GM03348 (cell line): ENCODE measurements around the gene COL4A6.
A peak's percentile ranks its signal among the peaks of the same experiment; 100 is the strongest.

Source experiments
- DNase-seq: peaks from one replicate; pipeline ENCODE4 v3.0.0; 2012; ENCODE audit warnings: low spot score

The COL4A6 gene

GRCh38 chrX:108216919-108217571, 221.2 kb downstream of the COL4A6 start:
- no peak for DNase-seq

- no peak for DNase-seq
Observed at GRCh38 chrX:108216405-108216804, 221.8 kb downstream of the COL4A6 start.

- no peak for DNase-seq
Observed at GRCh38 chrX:108211301-108211700, 226.9 kb downstream of the COL4A6 start.

GRCh38 chrX:108209006-108209554, 229.1 kb downstream of the COL4A6 start:
- no peak for DNase-seq

- DNase-seq = no peak
Observed at GRCh38 chrX:108203540-108203939, 234.7 kb downstream of the COL4A6 start.

- peak; percentile 12 for DNase-seq
Observed at GRCh38 chrX:108199691-108200090, 238.5 kb downstream of the COL4A6 start.

GRCh38 chrX:108199041-108199440, 239.2 kb downstream of the COL4A6 start:
- no peak for DNase-seq

GRCh38 chrX:108198420-108198819, 239.8 kb downstream of the COL4A6 start:
- DNase-seq = no peak

GRCh38 chrX:108186811-108187210, 251.4 kb downstream of the COL4A6 start:
- peak; percentile 4 for DNase-seq

- DNase-seq = no peak
Observed at GRCh38 chrX:108178143-108178498, 260.1 kb downstream of the COL4A6 start.

GRCh38 chrX:108177351-108178142, 260.7 kb downstream of the COL4A6 start:
- DNase-seq = no peak

- DNase-seq = no peak
Observed at GRCh38 chrX:108173874-108174273, 264.3 kb downstream of the COL4A6 start.

GRCh38 chrX:108171671-108172070, 266.6 kb downstream of the COL4A6 start:
- DNase-seq = no peak

- DNase-seq = no peak
Observed at GRCh38 chrX:108169768-108170167, 268.5 kb downstream of the COL4A6 start.

GRCh38 chrX:108168961-108169740, 269.1 kb downstream of the COL4A6 start:
- DNase-seq = no peak

GRCh38 chrX:108167211-108167872, 270.9 kb downstream of the COL4A6 start:
- DNase-seq = peak; percentile 8

GRCh38 chrX:108165383-108166111, 272.7 kb downstream of the COL4A6 start:
- DNase-seq = peak; percentile 54

- DNase-seq = no peak
Observed at GRCh38 chrX:108163333-108164082, 274.7 kb downstream of the COL4A6 start.

GRCh38 chrX:108162265-108162664, 276.0 kb downstream of the COL4A6 start:
- DNase-seq = no peak

- no peak for DNase-seq
Observed at GRCh38 chrX:108160309-108160708, 277.9 kb downstream of the COL4A6 start.
